Activated naive CD8-positive, alpha-beta T cell treated with anti-CD3 and anti-CD28 coated beads, Interleukin-2, amount 50 U/mL, for 24 hours (primary cell): Measurements from ENCODE around the gene APC2.
"Not testable (repeated sequence)": the region's sequence is repeated elsewhere in the genome, so short reads cannot be mapped to it uniquely, and the experiment has no call there.

Source experiments
- ATAC-seq: fragments of 150-1000 bp; cut with Tn5 transposase; one replicate; pipeline ENCODE4 v1.10.0; 2021
- DNase-seq: peaks from one replicate; pipeline ENCODE4 v3.0.0; 2021
- H3K27ac Mint-ChIP-seq: one replicate; pipeline ENCODE4 v1.8.0; 2021; ENCODE audit warnings: mild to moderate bottlenecking, mixed read lengths
- H3K27me3 Mint-ChIP-seq: one replicate; pipeline ENCODE4 v1.8.0; 2021; ENCODE audit warnings: mixed read lengths
- H3K36me3 Mint-ChIP-seq: one replicate; pipeline ENCODE4 v1.8.0; 2021; ENCODE audit warnings: low read depth, mixed read lengths
- H3K4me1 Mint-ChIP-seq: one replicate; pipeline ENCODE4 v1.8.0; 2021; ENCODE audit warnings: mixed read lengths
- H3K4me3 Mint-ChIP-seq: one replicate; pipeline ENCODE4 v1.8.0; 2021; ENCODE audit warnings: mild to moderate bottlenecking, moderate library complexity, mixed read lengths
- H3K9me3 Mint-ChIP-seq: one replicate; pipeline ENCODE4 v1.8.0; 2021; ENCODE audit warnings: mixed read lengths

The APC2 gene

DNA sequence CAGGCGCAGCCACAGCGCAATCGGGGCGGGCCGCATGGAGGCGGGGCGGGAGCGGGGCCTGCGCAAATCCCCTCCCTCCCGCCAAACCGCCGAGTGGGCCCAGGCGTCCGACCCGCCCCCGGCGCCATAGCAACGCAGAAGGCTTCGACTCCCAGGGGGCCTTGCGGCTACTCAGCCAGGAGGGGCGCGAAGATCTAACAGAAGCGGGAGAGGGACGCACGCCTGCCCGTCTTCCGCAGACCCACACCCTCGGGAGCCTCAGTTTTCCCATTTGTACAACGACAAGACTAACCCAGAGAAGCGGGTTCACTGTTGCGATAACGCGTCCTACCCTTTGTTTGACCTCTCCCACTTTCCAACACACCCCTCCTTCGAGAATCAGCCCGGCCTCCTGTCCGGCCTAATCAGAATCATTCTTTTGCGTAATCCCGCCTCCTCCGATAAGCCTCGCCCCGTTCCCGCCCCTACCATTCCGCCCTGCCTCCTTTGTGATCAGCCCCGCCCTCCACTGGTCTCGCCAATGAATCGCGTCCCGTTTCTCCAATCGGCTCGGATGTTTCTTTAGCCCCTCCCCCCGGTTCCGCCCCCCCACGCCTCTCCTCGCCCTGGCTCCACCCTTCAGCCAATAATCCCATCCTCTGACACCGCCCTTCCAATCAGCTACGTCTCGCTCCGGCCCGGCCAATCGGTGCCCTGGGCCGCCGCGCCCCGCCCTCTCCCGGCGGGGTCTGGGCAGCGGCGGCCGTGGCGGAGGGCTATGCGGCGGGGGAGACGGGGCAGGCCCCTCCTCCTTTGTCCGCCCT lies 40.6 kb downstream of the APC2 start, which contains the start of gene PCSK4:
Gene PCSK4 (minus strand): TSS at position 40 of the 803 bp plus-strand sequence. CDS start 4 bp downstream, at position 36.
- Mint-ChIP-seq H3K9me3 (no peaks in the 10 kb centered on the region), H3K4me1 (peaks cover 12% of the 10 kb centered on the region), H3K27me3 (peaks cover 6% of the 10 kb centered on the region), H3K36me3 (no peaks in the 10 kb centered on the region), H3K27ac (peak within 1 kb of the TSS; percentile 94), H3K4me3 (peak within 1 kb of the TSS; percentile 84)
- DNase-seq (peak; percentile 96), ATAC-seq (peak; percentile 94)

GRCh38 chr19:1491114-1491848 lies 41.4 kb downstream of the APC2 start, which contains the start of gene REEP6:
Gene REEP6, plus strand, starts transcription at chr19:1491181. Its CDS starts 89 bp downstream, at chr19:1491270.
- H3K9me3 Mint-ChIP-seq = no peaks in the 10 kb centered on the region
- H3K4me1 Mint-ChIP-seq = peaks cover 12% of the 10 kb centered on the region
- no peaks in the 10 kb centered on the region for H3K36me3 Mint-ChIP-seq
- H3K4me3 Mint-ChIP-seq = peak within 1 kb of the TSS; percentile 84
- ATAC-seq (no peak), DNase-seq (no peak)
- peaks cover 6% of the 10 kb centered on the region for H3K27me3 Mint-ChIP-seq
- peak within 1 kb of the TSS; percentile 94 for H3K27ac Mint-ChIP-seq

DNA sequence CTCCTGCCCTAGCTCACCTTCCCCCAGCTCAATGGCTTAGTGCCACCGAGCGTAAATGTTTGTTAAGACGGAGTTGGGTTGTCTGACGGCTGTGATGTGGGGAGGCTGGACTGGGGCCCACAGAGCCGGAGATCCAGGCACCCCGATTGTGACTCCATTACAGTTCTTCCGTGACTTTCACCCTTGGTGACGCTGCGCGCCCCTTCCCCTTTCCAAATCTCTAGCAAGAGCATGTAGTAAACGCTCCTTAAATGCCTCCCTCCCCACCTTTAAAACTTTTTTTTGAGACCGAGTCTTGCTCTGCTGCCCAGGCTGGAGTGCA lies 41.9 kb downstream of the APC2 start:
- H3K4me1 Mint-ChIP-seq = peaks cover 12% of the 10 kb centered on the region
- H3K4me3 Mint-ChIP-seq = peak overlapping the region; percentile 71
- no peaks in the 10 kb centered on the region for H3K36me3 Mint-ChIP-seq
- ATAC-seq (no peak), DNase-seq (no peak)
- H3K27me3 Mint-ChIP-seq = peaks cover 6% of the 10 kb centered on the region
- H3K9me3 Mint-ChIP-seq = no peaks in the 10 kb centered on the region
- peak overlapping the region; percentile 64 for H3K27ac Mint-ChIP-seq

DNA sequence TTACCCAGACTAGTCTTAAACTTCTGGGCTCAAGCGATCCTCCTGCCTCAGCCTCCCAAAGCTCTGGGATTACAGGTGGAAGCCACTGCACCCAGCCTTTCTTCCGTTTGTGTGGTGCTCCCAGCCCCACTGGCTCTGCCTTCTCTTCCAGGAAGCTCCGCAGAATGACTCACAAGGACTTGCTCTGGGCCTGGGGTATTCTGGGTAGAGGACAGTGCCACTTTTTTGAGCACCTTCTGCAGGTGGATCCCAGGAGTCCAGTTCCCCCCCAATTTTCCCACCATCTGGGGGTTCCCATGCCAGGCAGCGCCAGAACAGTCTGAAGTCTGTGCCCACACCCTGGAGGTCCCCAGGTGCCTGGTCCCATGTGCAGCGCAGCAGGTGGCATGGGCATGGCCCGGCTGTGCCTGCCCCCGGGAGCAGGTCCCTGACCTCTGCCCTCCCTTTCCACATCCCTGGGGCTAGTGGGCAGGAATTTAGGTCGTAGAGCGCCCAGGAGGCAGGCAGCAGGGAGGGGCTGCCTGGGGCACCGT lies 42.6 kb downstream of the APC2 start:
- DNase-seq (no peak), ATAC-seq (no peak)
- no peak overlapping the region for H3K4me3 Mint-ChIP-seq
- H3K4me1 Mint-ChIP-seq = peaks cover 12% of the 10 kb centered on the region
- H3K36me3 Mint-ChIP-seq = no peaks in the 10 kb centered on the region
- H3K27me3 Mint-ChIP-seq = peaks cover 6% of the 10 kb centered on the region
- H3K9me3 Mint-ChIP-seq = no peaks in the 10 kb centered on the region
- no peak overlapping the region for H3K27ac Mint-ChIP-seq

DNA sequence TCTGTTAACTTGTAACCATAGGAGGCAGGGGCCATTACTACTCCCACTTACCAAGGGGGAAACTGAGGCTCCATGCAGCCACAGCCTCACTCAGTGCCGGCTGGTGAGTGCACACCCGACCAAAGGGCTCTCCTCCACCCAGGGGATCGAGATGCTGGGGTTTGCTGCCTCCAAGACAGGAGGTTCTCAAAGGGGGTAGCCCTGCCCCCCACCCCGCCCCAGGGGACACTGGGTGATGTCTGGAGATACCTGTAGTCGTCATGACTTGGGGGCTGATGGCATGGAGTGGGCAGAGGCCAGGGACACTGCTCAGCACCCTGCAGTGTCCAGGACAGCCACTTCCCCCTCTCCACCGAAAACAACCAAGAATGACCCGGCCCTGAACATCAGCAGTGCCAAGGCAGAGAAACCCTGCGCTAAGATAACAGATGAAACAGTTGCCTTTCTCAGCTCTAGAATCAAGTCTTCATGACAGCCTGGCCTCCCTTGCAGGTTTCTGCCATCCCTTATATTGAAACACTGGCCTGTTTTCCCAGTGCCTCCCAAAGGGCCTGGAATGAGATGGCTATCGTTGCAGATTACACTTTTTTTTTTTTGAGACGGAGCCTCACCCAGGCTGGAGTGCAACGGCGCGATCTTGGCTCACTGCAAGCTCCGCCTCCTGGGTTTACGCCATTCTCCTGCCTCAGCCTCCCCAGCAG lies 44.3 kb downstream of the APC2 start:
- Mint-ChIP-seq H3K9me3 (no peaks in the 10 kb centered on the region), H3K36me3 (no peaks in the 10 kb centered on the region), H3K4me1 (peaks cover 11% of the 10 kb centered on the region), H3K27me3 (peaks cover 6% of the 10 kb centered on the region), H3K4me3 (no peak overlapping the region), H3K27ac (no peak overlapping the region)
- ATAC-seq (no peak), DNase-seq (no peak)

DNA sequence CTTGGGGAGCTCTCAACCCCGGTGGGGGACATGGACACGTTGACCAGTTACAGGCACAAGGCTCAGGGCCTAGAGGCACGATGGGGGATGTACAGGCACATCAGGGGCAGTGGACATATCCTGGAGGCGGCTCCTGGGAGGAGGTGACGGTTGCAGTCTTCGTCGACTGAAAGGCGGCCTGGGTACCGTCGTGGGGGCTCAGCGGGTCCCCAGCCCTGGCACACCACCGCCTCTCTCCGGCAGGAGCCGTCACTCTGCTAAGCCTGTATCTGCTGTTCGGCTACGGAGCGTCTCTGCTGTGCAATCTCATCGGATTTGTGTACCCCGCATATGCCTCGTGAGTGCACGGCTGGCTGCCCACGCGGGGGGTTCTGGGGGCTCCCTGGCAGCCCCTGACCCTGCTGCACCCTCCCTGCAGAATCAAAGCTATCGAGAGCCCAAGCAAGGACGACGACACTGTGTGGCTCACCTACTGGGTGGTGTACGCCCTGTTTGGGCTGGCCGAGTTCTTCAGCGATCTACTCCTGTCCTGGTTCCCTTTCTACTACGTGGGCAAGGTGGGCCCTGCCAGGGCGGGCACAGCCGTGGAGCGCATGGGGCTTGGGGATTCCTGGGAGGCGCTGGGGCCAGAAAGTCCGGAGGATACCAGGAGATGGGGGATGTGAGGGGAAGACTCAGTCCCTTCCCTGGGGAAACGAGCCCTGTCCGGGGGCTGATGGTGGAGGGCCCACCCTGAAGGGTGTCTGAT lies 45.3 kb downstream of the APC2 start:
- ATAC-seq (no peak), DNase-seq (no peak)
- H3K9me3 Mint-ChIP-seq = no peaks in the 10 kb centered on the region
- H3K4me1 Mint-ChIP-seq = peaks cover 6% of the 10 kb centered on the region
- no peak overlapping the region for H3K4me3 Mint-ChIP-seq
- no peak overlapping the region for H3K27ac Mint-ChIP-seq
- H3K36me3 Mint-ChIP-seq = no peaks in the 10 kb centered on the region
- peaks cover 6% of the 10 kb centered on the region for H3K27me3 Mint-ChIP-seq

GRCh38 chr19:1495799-1496713 lies 46.1 kb downstream of the APC2 start:
- Mint-ChIP-seq H3K27ac (no peak overlapping the region), H3K36me3 (no peaks in the 10 kb centered on the region), H3K27me3 (peaks cover 4% of the 10 kb centered on the region), H3K4me3 (no peak overlapping the region), H3K4me1 (peaks cover 3% of the 10 kb centered on the region), H3K9me3 (no peaks in the 10 kb centered on the region)
- no peak for ATAC-seq
- no peak for DNase-seq

DNA sequence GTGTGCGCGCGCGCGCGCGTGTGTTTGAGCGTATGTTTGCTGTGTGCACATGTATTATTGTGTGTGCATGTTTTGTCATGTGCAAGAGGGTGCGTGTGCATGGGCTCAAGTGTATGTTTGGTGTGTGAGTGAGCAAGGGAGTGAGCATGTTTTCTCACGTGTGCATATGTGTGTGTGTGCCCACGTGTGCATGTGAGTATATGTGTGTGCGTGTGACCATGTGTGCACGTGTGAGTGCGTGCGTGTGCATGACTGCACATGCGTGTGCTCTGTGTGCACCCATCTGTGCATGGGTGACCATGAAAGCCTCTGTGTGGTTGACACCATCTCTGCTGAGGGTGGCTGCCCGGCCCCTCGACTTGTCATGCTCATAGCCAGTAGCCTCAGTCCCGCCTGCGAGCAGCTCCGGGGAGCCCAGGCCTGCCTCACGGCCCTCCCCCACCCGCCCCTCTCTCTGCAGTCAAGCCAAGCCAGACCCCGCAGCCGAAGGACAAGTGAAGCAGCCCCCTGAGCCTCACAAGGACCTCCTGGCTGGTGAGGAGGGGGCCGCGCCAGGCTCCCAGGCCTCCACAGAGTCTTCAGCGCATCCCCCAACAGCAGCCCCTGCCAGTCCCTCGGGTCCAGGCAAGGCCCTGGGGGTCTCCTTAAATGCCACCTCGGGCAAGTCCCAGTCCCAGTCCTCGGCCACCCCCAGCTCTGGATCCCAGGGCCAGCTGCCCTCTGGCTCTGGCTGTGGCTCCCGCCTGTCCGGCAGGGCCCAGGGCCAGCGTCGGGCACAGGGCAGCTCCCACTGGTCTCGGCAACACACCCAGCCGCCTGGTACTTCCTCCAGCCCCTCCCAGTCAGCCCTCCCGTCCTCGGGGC lies 47.0 kb downstream of the APC2 start:
- H3K27me3 Mint-ChIP-seq = peaks cover under 1% of the 10 kb centered on the region
- no peaks in the 10 kb centered on the region for H3K36me3 Mint-ChIP-seq
- ATAC-seq (no peak), DNase-seq (no peak)
- H3K27ac Mint-ChIP-seq = no peak overlapping the region
- H3K4me3 Mint-ChIP-seq = no peak overlapping the region
- no peaks in the 10 kb centered on the region for H3K9me3 Mint-ChIP-seq
- H3K4me1 Mint-ChIP-seq = no peaks in the 10 kb centered on the region

GRCh38 chr19:1497578-1498235 lies 47.8 kb downstream of the APC2 start:
- peaks cover 2% of the 10 kb centered on the region for H3K4me1 Mint-ChIP-seq
- DNase-seq (no peak), ATAC-seq (no peak)
- no peaks in the 10 kb centered on the region for H3K36me3 Mint-ChIP-seq
- no peak overlapping the region for H3K4me3 Mint-ChIP-seq
- peaks cover 2% of the 10 kb centered on the region for H3K27me3 Mint-ChIP-seq
- H3K27ac Mint-ChIP-seq = no peak overlapping the region
- H3K9me3 Mint-ChIP-seq = no peaks in the 10 kb centered on the region

- H3K36me3 Mint-ChIP-seq, H3K9me3 Mint-ChIP-seq, H3K4me3 Mint-ChIP-seq, DNase-seq, H3K27me3 Mint-ChIP-seq, ATAC-seq, H3K27ac Mint-ChIP-seq, H3K4me1 Mint-ChIP-seq: not testable (repeated sequence)
Observed at GRCh38 chr19:1499231-1499630, 49.3 kb downstream of the APC2 start.

GRCh38 chr19:1501200-1501595 lies 51.3 kb downstream of the APC2 start:
- Mint-ChIP-seq H3K27me3 (peaks cover 11% of the 10 kb centered on the region), H3K9me3 (no peaks in the 10 kb centered on the region), H3K36me3 (no peaks in the 10 kb centered on the region), H3K4me1 (peaks cover 9% of the 10 kb centered on the region), H3K27ac (no peak overlapping the region), H3K4me3 (no peak overlapping the region)
- ATAC-seq (no peak), DNase-seq (no peak)

DNA sequence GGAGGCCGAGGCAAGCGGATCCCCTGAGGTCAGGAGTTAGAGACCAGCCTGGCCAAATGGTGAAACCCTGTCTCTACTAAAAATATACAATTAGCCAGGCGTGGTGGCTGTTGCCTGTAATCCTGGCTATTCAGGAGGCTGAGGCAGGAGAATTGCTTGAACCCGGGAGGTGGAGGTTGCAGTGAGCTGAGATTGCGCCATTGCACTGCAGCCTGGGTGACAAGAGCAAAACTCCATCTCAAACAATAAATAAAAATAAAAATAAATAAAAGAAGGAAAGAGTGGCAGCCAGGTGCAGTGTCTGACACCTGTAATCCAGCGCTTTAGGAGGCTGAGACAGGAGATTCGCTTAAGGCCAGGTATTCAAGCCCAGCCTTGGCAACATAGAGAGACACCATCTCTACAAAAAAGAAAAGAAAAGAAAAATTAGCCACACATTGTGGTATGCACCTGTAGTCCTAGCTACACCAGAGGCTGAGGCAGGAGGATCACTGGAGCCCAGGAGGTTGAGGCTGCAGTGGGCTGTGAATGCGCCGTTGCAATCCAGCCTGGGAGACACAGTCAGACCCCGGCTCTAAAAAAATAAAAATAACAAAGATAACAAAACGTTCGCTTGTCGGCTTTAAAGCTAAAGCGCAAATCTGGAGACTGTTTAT lies 52.6 kb downstream of the APC2 start:
- Mint-ChIP-seq H3K9me3 (no peaks in the 10 kb centered on the region), H3K27ac (no peak overlapping the region), H3K27me3 (peaks cover 13% of the 10 kb centered on the region), H3K36me3 (no peaks in the 10 kb centered on the region), H3K4me3 (no peak overlapping the region), H3K4me1 (peaks cover 14% of the 10 kb centered on the region)
- no peak for ATAC-seq
- no peak for DNase-seq
